Eye (tissue), 1 donor: Measurements from ENCODE around the gene ZNF132.
A peak's percentile ranks its signal among the peaks of the same experiment; 100 is the strongest.
"Not testable (repeated sequence)": the region's sequence is repeated elsewhere in the genome, so short reads cannot be mapped to it uniquely, and the experiment has no call there.

Experiments used
- DNase-seq: peaks from one replicate; pipeline ENCODE4 v3.0.0-alpha.2; 2015

The ZNF132 gene

GRCh38 chr19:58406818-58407657 is 32.9 kb downstream of the ZNF132 start:
- peak; percentile 24 for DNase-seq

GRCh38 chr19:58403920-58404478 is 36.0 kb downstream of the ZNF132 start:
- not testable (repeated sequence) for DNase-seq

- DNase-seq: no peak
Measured at GRCh38 chr19:58401840-58402421, 38.0 kb downstream of the ZNF132 start.

- peak; percentile 100 for DNase-seq
Measured at GRCh38 chr19:58400916-58401839, 38.8 kb downstream of the ZNF132 start.

GRCh38 chr19:58400316-58400915 is 39.5 kb downstream of the ZNF132 start:
- DNase-seq: no peak

GRCh38 chr19:58399903-58400302 is 40.0 kb downstream of the ZNF132 start:
- no peak for DNase-seq

GRCh38 chr19:58398545-58398944 is 41.4 kb downstream of the ZNF132 start:
- DNase-seq: no peak

GRCh38 chr19:58398087-58398486 is 41.9 kb downstream of the ZNF132 start:
- no peak for DNase-seq

GRCh38 chr19:58397533-58398037 is 42.4 kb downstream of the ZNF132 start:
- no peak for DNase-seq

GRCh38 chr19:58396691-58397532 is 43.0 kb downstream of the ZNF132 start:
- DNase-seq: peak; percentile 12

GRCh38 chr19:58395979-58396627 is 43.9 kb downstream of the ZNF132 start:
- peak; percentile 34 for DNase-seq

- DNase-seq: no peak
Measured at GRCh38 chr19:58395220-58395978, 44.6 kb downstream of the ZNF132 start, which contains the start of gene RNF225. Gene RNF225 (plus strand): TSS chr19:58395656. CDS start chr19:58396090, 434 bp downstream.

GRCh38 chr19:58394821-58395219 is 45.1 kb downstream of the ZNF132 start:
- DNase-seq: no peak

GRCh38 chr19:58393725-58394033 is 46.3 kb downstream of the ZNF132 start:
- no peak for DNase-seq

GRCh38 chr19:58392945-58393724 is 46.8 kb downstream of the ZNF132 start:
- DNase-seq: no peak

GRCh38 chr19:58388175-58388526 is 51.8 kb downstream of the ZNF132 start:
- DNase-seq: no peak

- no peak for DNase-seq
Measured at GRCh38 chr19:58387338-58388174, 52.4 kb downstream of the ZNF132 start.

GRCh38 chr19:58386576-58387337 is 53.2 kb downstream of the ZNF132 start, which contains the start of gene RPS5:
Gene RPS5 (plus strand): TSS chr19:58387269. CDS start chr19:58388138, 869 bp downstream.
- peak; percentile 99 for DNase-seq
